A549 treated with AZD9567 at 1 μM for 4 hours (cell line): ENCODE results near the gene AIF1. TPM values are rescaled to one million over a fixed set of nuclear protein-coding genes. Genes with fewer than 3 reads are reported as not detected.

Experiments
- total RNA-seq: library from RNA; stranded (reverse); fragments of 200-300 nt; extraction: Qiagen RNA extraction; gene quantifications from 5 replicates; pipeline ENCODE4 v1.2.3, GENCODE V29; 2022; ENCODE audit not compliant: insufficient read depth

AIF1 gene
- not detected in 5 replicates for total RNA-seq

DNA sequence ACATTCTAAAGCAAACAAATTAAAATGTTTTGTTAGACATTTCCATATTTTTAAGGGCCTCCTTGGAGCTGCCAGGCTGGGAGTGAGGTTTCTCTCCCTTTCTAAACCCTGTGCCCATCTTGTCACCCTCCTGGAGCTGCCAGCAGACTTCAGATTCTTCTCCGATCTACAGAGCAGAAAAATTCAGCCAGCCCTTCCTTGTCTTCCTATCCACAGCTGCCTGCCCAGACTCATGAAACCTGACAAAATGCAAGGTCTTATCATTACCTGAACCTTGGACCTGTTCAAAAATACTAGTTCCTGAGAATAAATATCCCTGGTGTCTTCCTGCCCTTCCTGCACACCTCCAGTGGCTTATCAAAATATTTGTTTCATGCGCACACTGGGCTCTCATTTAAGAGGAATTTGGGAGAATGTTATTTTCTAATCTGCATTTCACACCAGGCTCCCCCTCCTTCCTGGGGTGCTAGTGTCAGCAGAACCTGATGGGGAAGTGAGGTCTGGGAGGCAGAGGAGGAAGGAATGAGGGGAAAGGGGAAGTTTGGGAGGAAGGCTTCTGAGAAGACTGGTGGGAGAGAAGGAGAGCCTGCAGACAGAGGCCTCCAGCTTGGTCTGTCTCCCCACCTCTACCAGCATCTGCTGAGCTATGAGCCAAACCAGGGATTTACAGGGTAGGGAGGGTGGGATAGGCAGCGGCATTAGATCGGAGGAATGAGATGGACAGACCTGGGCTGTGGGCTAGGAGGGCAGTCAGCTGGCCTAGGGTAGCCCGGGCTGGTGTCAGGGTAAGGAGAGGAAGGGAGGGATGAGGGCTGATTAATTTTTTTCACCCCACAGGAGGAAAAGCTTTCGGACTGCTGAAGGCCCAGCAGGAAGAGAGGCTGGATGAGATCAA, at the start of gene AIF1:
AIF1 (plus strand) TSS at position 551 of the 895 bp plus-strand sequence; CDS start at position 647, 96 bp downstream.

DNA sequence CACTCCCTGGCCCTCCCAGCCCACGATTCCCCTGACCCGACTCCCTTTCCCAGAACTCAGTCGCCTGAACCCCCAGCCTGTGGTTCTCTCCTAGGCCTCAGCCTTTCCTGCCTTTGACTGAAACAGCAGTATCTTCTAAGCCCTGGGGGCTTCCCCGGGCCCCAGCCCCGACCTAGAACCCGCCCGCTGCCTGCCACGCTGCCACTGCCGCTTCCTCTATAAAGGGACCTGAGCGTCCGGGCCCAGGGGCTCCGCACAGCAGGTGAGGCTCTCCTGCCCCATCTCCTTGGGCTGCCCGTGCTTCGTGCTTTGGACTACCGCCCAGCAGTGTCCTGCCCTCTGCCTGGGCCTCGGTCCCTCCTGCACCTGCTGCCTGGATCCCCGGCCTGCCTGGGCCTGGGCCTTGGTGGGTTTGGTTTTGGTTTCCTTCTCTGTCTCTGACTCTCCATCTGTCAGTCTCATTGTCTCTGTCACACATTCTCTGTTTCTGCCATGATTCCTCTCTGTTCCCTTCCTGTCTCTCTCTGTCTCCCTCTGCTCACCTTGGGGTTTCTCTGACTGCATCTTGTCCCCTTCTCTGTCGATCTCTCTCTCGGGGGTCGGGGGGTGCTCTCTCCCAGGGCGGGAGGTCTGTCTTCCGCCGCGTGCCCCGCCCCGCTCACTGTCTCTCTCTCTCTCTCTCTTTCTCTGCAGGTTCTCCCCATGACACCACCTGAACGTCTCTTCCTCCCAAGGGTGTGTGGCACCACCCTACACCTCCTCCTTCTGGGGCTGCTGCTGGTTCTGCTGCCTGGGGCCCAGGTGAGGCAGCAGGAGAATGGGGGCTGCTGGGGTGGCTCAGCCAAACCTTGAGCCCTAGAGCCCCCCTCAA, 42.8 kb upstream of the AIF1 start, which contains the start of gene LTA:
LTA (plus strand) TSS at position 249 of the 871 bp plus-strand sequence; CDS start at position 703, 454 bp downstream.

DNA sequence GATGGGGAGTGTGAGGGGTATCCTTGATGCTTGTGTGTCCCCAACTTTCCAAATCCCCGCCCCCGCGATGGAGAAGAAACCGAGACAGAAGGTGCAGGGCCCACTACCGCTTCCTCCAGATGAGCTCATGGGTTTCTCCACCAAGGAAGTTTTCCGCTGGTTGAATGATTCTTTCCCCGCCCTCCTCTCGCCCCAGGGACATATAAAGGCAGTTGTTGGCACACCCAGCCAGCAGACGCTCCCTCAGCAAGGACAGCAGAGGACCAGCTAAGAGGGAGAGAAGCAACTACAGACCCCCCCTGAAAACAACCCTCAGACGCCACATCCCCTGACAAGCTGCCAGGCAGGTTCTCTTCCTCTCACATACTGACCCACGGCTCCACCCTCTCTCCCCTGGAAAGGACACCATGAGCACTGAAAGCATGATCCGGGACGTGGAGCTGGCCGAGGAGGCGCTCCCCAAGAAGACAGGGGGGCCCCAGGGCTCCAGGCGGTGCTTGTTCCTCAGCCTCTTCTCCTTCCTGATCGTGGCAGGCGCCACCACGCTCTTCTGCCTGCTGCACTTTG, 39.6 kb upstream of the AIF1 start, which contains the start of gene TNF:
TNF (plus strand) TSS at position 231 of the 567 bp plus-strand sequence; CDS start at position 408, 177 bp downstream.

DNA sequence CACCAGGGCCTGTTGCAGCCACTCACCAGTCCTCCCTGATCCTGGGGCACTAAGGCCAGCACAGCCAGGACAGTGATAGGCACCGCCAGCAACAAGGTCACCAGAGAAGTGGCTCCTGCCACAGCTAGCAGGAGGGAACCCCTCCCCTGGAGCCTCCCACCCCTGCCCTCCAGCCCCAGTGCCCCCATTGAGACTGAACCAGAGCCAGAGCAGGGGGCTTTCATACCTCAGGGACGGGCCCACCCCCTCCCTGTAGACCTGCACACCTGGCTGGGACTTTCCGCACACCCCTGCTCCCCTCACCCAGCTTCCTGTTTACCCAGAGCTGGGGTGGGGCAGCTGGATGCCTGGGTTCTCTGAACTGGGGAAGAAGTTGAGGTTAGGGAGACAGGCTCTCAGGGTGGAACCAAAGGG, 32.8 kb upstream of the AIF1 start, which contains the start of gene LTB:
LTB (minus strand) TSS at position 195 of the 414 bp plus-strand sequence; CDS start at position 188, 7 bp downstream.

DNA sequence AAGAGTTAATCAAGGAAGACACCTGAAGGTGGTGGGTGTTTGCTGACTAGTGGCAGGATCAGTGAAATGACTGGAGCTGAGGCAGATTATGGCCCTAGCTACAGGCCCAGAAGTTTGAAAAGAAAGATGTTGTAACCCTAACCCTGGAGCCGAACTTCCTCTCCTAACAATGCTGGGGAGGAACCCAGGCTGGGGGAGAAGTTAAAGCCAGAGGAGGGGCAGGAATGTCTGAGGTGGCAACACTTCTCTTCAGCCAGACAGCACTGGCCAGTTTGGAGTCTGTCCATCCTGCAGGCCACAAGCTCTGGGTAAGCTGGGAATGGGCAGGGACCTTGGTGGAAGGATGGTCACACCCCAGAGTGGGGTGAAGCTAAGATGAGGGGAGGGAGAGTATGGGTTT, 29.0 kb upstream of the AIF1 start, which contains the start of gene LST1:
LST1 (plus strand) TSS at position 270 of the 400 bp plus-strand sequence. CDS start 1,023 bp downstream, outside the sequence.

DNA sequence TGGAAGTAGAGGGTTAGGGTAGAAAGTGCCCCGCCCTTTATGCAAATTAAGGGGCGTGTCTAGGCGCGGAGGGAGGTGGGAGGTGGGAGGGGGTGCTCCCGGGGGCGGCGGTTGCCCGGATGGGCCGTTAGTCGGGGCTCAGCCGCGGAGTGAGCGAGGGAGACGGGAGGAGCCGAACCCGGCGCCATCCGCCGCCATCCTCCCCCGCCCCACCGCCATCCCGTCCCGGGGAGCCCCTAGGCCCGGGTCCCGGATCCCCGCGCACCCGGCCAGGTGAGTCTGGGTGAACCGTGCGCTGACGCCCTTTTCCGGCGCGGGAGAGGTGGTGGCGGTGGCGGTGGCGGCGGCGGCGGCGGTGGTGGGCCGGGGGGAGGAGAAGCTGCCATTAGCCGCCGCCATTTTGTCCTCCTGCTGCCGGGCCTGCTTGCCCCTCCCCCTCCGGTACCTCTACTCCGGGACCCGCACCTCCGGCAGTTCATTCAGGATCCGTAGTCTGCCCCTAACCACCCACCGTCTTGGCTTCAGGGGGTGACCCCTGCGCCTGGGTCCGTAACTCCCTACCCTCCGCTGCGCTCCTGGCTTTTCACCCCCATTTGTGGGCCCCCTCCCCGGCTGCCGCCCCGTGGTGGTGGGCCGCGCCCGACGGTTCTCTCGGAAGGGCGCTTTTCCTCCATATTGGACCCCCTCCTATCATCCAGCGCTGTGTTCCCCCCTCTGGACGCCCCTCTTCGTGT, 5.7 kb downstream of the AIF1 start, which contains the start of gene PRRC2A:
PRRC2A (plus strand) TSS at position 130 of the 734 bp plus-strand sequence. CDS start 2,075 bp downstream, outside the sequence.

DNA sequence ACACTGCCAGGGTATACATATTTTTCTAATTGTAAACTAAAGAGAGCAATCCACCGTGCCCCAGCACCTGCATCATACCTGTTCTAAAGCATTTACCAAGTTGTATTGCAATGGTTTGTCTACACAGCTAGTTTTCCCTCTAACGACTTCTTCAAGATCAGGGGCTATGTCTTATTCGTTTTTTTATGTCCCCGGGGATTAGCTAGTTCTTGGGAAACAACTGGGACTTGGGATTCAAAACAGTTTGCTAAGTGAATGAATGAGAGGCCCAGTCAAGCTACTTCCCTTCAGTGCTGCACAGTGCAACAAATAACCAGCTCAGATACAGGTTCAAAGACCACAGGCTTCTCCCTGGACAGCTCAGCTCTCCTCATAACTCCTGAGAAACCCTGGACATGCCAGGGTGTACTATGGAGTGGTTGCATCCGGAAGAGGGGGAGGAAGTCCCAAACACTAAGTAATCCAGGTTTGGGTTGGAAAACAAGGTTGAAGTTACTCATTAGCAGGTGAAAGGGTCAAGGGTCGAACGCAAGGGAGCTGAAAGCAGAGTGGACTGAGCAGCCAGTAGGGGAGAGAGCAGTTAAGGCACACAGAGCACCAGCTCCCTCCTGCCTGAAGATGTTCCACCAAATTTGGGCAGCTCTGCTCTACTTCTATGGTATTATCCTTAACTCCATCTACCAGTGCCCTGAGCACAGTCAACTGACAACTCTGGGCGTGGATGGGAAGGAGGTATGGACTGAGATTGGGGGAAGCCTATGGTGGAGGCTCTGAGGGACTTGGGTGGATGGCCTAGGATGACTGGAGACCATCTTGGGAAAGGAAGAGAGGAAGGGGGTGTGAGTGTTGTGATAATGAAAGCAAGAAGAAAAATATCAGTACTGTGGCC, 40.6 kb downstream of the AIF1 start, which contains the start of gene APOM:
APOM (plus strand) TSS at position 546 of the 889 bp plus-strand sequence; CDS start at position 619, 73 bp downstream.

DNA sequence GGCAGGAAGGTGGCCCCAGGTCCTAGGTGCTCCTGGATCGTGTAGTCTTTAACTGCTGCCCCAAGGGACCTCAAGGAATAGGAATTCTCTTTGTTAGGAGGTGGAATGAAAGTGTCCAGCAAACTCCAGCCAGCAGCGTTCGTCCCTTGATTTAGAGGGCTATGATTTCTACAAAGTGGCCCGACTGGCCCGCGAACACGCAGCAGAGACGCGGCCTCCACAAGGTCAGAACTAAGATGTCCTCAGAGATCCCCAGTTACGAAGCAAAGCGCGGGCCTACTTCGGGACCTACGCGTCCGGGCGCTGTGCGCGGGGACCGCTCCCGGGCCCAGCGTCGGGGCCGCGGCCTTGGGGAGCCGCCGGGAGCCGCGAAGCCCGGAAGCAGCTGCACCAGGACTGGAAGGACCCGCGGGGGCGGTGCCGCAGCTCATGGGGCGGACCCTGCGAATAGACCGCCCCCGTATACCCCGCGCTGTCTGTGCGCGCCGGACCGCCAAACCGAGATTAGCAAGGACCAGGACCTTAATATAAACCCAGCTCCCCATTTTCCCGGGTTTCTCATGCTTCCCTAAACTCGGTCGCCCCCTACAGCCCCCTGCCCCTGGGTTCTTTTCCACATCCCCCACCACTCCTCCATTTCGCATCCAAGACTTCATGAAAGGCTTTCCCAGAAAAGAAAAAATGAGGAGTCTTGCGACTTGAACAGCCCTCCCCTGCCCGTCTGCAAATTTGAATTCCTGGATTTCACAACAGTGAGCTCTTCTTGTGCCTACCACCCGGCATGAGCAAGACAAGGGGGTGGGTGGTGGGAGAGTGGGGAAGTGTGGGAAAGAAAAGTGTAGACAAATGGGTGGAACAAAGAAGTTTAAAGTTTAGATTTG, 45.6 kb downstream of the AIF1 start, which contains the start of gene C6orf47:
C6orf47 (minus strand) TSS at position 398 of the 881 bp plus-strand sequence. CDS start 831 bp downstream, outside the sequence.

DNA sequence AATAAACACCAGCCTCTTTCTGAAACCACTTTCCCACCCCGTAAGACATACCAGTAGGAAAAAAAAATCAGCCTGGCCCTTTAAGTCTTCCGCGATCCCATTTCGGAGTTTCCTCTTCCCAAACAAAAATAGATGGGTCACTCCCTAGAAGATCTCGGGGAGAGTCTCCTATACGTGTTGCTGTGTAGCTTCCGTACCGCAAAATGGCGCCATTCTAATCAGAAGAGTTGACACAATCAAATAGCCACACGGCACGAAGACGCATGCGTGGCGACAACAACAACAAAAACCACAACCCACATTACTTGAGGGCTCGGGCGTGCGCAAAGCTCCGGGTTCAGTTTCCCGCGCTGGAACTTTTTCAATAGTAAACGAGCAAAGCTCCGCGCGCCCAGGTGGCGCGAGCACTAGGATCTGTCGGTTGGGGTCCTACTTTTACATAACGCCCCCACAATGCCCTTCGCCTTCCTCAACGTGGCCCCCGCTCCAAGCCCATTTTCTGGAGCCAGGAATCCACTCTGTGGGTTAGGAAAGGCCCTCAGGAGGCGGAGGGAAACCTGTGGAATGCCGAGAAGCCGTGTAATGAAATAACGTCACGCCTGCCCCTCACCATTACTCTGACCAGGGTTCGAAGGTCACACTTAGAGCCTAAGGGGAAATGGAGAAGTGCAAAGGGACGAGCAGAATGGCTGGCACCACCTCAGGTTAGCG, 49.9 kb downstream of the AIF1 start, which contains the start of gene GPANK1:
GPANK1 (minus strand) TSS at position 208 of the 711 bp plus-strand sequence. CDS start 519 bp downstream, outside the sequence.

DNA sequence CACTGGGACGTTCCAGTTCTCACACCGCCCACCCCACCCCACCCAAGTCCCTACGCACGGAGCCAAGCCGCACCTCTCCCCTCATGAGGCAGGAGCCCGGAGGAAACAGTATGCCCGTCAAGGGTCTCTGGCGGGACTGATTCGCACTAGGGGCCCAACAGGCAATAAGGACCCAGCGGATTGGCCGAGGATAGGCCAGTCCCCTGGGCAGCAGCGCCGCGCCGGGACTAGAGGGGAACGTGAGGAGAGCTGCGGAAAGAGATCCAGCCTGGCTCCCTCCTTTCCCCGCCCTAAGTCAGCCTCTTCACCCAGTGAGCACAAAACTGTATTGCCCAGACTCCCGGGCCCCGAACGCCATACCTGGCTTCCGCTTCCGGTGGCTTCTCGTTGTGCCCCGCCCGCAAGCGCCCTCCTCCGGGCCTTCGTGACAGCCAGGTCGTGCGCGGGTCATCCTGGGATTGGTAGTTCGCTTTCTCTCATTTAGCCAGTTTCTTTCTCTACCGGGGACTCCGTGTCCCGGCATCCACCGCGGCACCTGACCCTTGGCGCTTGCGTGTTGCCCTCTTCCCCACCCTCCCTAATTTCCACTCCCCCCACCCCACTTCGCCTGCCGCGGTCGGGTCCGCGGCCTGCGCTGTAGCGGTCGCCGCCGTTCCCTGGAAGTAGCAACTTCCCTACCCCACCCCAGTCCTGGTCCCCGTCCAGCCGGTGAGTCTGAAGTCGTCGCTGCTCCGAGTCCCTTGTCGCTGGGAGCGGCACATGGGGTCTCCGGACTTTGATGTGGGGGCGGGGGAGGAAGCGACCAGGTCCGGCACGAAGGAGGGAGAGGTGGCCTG, 50.7 kb downstream of the AIF1 start, which contains the start of gene CSNK2B:
CSNK2B (plus strand) TSS at position 580 of the 836 bp plus-strand sequence. CDS start 752 bp downstream, outside the sequence.

Other genes starting within 250 kb of the AIF1 start
- 30.4 to 38.8 TPM (median 31.3 TPM) in 5 replicates for gene MICA, start 211.6 kb upstream of the AIF1 start, total RNA-seq
- gene MICB, start 117.1 kb upstream of the AIF1 start, total RNA-seq, result 6.3 to 10.0 TPM (median 7.2 TPM) in 5 replicates
- not detected in 5 replicates for gene MCCD1, start 86.3 kb upstream of the AIF1 start, total RNA-seq
- gene DDX39B, start 73.2 kb upstream of the AIF1 start, total RNA-seq, result 335 to 403 TPM (median 384 TPM) in 5 replicates
- 0.43 to 0.72 TPM (median 0.55 TPM) in 4 of 5 replicates, not detected in the other for gene ATP6V1G2, start 68.6 kb upstream of the AIF1 start, total RNA-seq
- 10.5 to 15.8 TPM (median 11.3 TPM) in 5 replicates for gene NFKBIL1, start 67.6 kb upstream of the AIF1 start, total RNA-seq
- 0.07 to 0.21 TPM (median 0.08 TPM) in 3 of 5 replicates, not detected in the others for gene LTA, start 42.9 kb upstream of the AIF1 start, total RNA-seq
- 0.09 to 0.10 TPM (median 0.10 TPM) in 3 of 5 replicates, not detected in the others for gene TNF, start 39.7 kb upstream of the AIF1 start, total RNA-seq
- 0.28 to 0.37 TPM (median 0.33 TPM) in 4 of 5 replicates, not detected in the other for gene LTB, start 32.8 kb upstream of the AIF1 start, total RNA-seq
- gene LST1, start 29.0 kb upstream of the AIF1 start, total RNA-seq, result 0.36 to 0.58 TPM (median 0.39 TPM) in 3 of 5 replicates, not detected in the others
- gene NCR3, start 22.2 kb upstream of the AIF1 start, total RNA-seq, result not detected in 5 replicates
- gene PRRC2A, start 5.5 kb downstream of the AIF1 start, total RNA-seq, result 51.3 to 92.7 TPM (median 87.1 TPM) in 5 replicates
- 106 to 149 TPM (median 137 TPM) in 5 replicates for gene BAG6, start 37.4 kb downstream of the AIF1 start, total RNA-seq
- gene APOM, start 40.7 kb downstream of the AIF1 start, total RNA-seq, result 3.0 to 6.4 TPM (median 3.4 TPM) in 5 replicates
- 11.3 to 12.5 TPM (median 11.8 TPM) in 5 replicates for gene C6orf47, start 45.5 kb downstream of the AIF1 start, total RNA-seq
- gene GPANK1, start 49.8 kb downstream of the AIF1 start, total RNA-seq, result 8.7 to 11.6 TPM (median 10.2 TPM) in 5 replicates
- 167 to 183 TPM (median 175 TPM) in 5 replicates for gene CSNK2B, start 50.8 kb downstream of the AIF1 start, total RNA-seq
- 4.5 to 5.2 TPM (median 5.0 TPM) in 4 of 5 replicates, not detected in the other for gene LY6G5B, start 54.7 kb downstream of the AIF1 start, total RNA-seq
- 0.87 to 3.8 TPM (median 1.6 TPM) in 5 replicates for gene LY6G5C, start 65.8 kb downstream of the AIF1 start, total RNA-seq
- gene ABHD16A, start 88.1 kb downstream of the AIF1 start, total RNA-seq, result 13.9 to 20.0 TPM (median 18.3 TPM) in 5 replicates
- not detected in 5 replicates for gene LY6G6F, start 91.6 kb downstream of the AIF1 start, total RNA-seq
- gene LY6G6D, start 100.1 kb downstream of the AIF1 start, total RNA-seq, result not detected in 5 replicates
- 0.09 to 0.12 TPM (median 0.10 TPM) in 3 of 5 replicates, not detected in the others for gene LY6G6C, start 106.5 kb downstream of the AIF1 start, total RNA-seq
- 0.07 TPM in 1 of 5 replicates, not detected in the others for gene MPIG6B, start 108.1 kb downstream of the AIF1 start, total RNA-seq
- 18.1 to 32.1 TPM (median 29.3 TPM) in 5 replicates for gene DDAH2, start 114.1 kb downstream of the AIF1 start, total RNA-seq
- 451 to 493 TPM (median 458 TPM) in 5 replicates for gene CLIC1, start 121.3 kb downstream of the AIF1 start, total RNA-seq
- 5.2 to 15.2 TPM (median 14.0 TPM) in 5 replicates for gene MSH5, start 124.8 kb downstream of the AIF1 start, total RNA-seq
- gene SAPCD1, start 147.4 kb downstream of the AIF1 start, total RNA-seq, result 3.0 to 4.6 TPM (median 3.9 TPM) in 4 of 5 replicates, not detected in the other
- gene VWA7, start 162.1 kb downstream of the AIF1 start, total RNA-seq, result 1.6 to 4.5 TPM (median 1.8 TPM) in 5 replicates
- gene VARS1, start 180.5 kb downstream of the AIF1 start, total RNA-seq, result 46.5 to 58.0 TPM (median 53.6 TPM) in 5 replicates
- gene LSM2, start 191.7 kb downstream of the AIF1 start, total RNA-seq, result 42.7 to 60.2 TPM (median 57.9 TPM) in 5 replicates
- 0.97 to 1.8 TPM (median 1.1 TPM) in 5 replicates for gene HSPA1L, start 200.0 kb downstream of the AIF1 start, total RNA-seq
- 189 to 295 TPM (median 214 TPM) in 5 replicates for gene HSPA1A, start 200.3 kb downstream of the AIF1 start, total RNA-seq
- gene HSPA1B, start 212.5 kb downstream of the AIF1 start, total RNA-seq, result 154 to 227 TPM (median 167 TPM) in 5 replicates
- gene NEU1, start 247.6 kb downstream of the AIF1 start, total RNA-seq, result 27.6 to 34.9 TPM (median 30.4 TPM) in 5 replicates